Muscle of leg (tissue), 11 donors: ENCODE measurements around the gene HNRNPU. TPM values are rescaled to one million over a fixed set of nuclear protein-coding genes. Genes with fewer than 3 reads are reported as not detected.

Source experiments
- DNase-seq: peaks from one replicate; pipeline ENCODE4 v3.0.0; 2013
- H3K27ac ChIP-seq: one replicate; pipeline ENCODE4 v1.5.1; 2013; ENCODE audit warnings: mild to moderate bottlenecking, low read length, control low read depth
- H3K27me3 ChIP-seq: one replicate; pipeline ENCODE4 v1.6.1; 2013; ENCODE audit warnings: low read length; ENCODE audit not compliant: control insufficient read depth, insufficient read depth
- H3K36me3 ChIP-seq: one replicate; pipeline ENCODE4 v1.6.1; 2013; ENCODE audit warnings: low read length; ENCODE audit not compliant: control insufficient read depth, insufficient read depth
- H3K4me1 ChIP-seq: one replicate; pipeline ENCODE4 v1.6.1; 2013; ENCODE audit warnings: low read length; ENCODE audit not compliant: control insufficient read depth, insufficient read depth
- H3K4me3 ChIP-seq: one replicate; pipeline ENCODE4 v1.5.1; 2013; ENCODE audit warnings: low read length, control low read depth
- H3K9me3 ChIP-seq: replicated peaks from 2 replicates; pipeline ENCODE4 v1.6.1; 2013; ENCODE audit warnings: low read depth, low read length; ENCODE audit not compliant: control insufficient read depth
- WGBS: methylation state at CpG from one replicate; pipeline ENCODE4 v1.1.5; 2013; ENCODE audit warnings: missing lambda C conversion rate; ENCODE audit not compliant: insufficient coverage; 5-methylcytosine and 5-hydroxymethylcytosine counted together
- polyA plus RNA-seq, 8 donors: library from polyadenylated mRNA; unstranded; fragments of 120-200 nt; gene quantifications; one replicate each; pipeline versions ENCODE4 v1.2.1 to v1.2.3, GENCODE V29; 2013; ENCODE audit warnings: inconsistent platforms in 1 of 8, low replicate concordance in 1 of 8; ENCODE audit not compliant: insufficient read length in 8 of 8, insufficient read depth in 1 of 8
- total RNA-seq: library from RNA; stranded (reverse); fragments of 120-200 nt; gene quantifications from one replicate; pipeline ENCODE4 v1.2.4, GENCODE V29; 2013

Gene HNRNPU
- total and polyA plus RNA-seq, 9 donors = 209 to 435 (median 366) TPM

DNA sequence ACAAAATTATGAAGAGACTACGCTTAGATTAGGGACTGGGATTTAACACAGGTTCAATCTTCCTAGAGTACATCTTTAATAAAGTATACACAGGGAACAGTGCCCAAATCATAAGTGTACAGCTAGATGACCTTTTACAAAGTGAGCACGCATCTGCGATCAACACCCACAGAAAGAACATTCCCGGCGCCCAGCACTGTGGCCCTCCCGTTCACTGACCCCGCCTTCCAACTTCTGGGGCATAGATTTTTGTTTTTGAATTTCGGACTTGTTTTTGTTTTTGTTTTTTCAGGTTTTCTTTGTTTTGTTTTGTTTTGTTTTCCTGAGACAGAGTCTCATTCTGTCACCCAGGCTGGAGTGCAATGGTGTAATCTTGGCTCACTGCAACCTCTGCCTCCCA lies 59.5 kb downstream of the HNRNPU start:
- H3K4me3 ChIP-seq = no peak overlapping the region
- no peak overlapping the region for H3K27ac ChIP-seq
- no peaks in the 10 kb centered on the region for H3K9me3 ChIP-seq
- no peak for DNase-seq
- H3K4me1 ChIP-seq = no peaks in the 10 kb centered on the region
- 100% methylated on average over 3 of the region's 8 CpGs for WGBS
- H3K36me3 ChIP-seq = no peaks in the 10 kb centered on the region
- H3K27me3 ChIP-seq = no peaks in the 10 kb centered on the region

DNA sequence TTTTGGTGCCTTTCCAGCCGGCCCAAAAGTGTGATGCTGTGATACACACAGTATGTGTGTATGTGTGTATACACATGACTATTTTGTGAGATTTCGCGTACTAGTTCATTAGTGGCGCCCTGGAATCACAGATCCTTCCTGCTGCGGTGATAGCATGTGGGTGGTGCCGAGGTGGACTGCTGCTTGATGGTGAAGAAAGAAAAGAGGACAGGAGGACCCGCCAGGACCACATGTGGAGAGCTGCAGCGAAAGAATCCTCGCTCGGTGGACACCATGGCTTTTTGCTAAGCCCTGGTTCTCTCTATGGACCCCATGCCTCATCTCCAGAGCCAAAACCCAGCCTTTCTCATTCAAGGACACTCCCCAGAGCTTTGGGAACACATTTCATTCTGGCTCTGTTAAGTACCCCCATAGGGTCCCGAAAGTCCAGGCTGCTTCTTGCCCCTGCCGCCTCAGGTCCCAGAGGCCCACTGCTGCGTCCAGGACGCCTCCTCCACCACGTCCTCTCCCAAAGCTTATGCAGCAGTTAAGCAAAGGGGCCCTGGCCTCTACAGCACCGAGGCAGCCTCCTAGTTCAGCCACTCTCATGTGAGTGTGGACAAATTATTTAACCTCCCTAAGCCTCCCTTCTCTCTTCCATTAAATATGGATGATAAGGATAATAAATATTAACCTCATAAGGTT lies 61.6 kb downstream of the HNRNPU start:
- Histone ChIP-seq H3K27me3 (no peaks in the 10 kb centered on the region), H3K4me1 (no peaks in the 10 kb centered on the region), H3K27ac (no peak overlapping the region), H3K9me3 (no peaks in the 10 kb centered on the region), H3K4me3 (no peak overlapping the region), H3K36me3 (no peaks in the 10 kb centered on the region)
- 78% methylated on average over 9 of the region's 16 CpGs for WGBS
- DNase-seq = no peak

DNA sequence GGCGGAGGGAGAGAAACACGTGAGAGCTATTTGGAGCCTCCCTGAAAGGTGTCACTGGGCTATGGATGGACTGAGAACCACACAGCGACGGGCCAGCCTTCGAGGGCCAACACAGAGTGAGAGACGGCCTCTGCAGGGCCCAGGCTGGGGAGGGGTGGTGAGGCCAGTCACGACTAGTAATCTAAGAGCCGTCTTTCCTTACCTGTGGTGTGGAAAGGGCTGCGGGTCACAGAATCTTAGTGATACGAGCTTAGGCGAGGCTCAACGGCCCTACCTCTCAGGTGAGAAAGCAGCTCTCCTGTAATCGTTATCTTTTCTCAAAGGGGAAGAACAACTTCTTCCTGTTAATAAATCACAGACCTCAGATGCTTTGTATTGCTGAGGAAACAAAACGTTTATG lies 62.3 kb downstream of the HNRNPU start:
- DNase-seq = no peak
- Histone ChIP-seq H3K4me3 (no peak overlapping the region), H3K36me3 (no peaks in the 10 kb centered on the region), H3K4me1 (no peaks in the 10 kb centered on the region), H3K9me3 (no peaks in the 10 kb centered on the region), H3K27ac (no peak overlapping the region), H3K27me3 (no peaks in the 10 kb centered on the region)
- WGBS = 75% methylated on average over 9 of the region's 14 CpGs

DNA sequence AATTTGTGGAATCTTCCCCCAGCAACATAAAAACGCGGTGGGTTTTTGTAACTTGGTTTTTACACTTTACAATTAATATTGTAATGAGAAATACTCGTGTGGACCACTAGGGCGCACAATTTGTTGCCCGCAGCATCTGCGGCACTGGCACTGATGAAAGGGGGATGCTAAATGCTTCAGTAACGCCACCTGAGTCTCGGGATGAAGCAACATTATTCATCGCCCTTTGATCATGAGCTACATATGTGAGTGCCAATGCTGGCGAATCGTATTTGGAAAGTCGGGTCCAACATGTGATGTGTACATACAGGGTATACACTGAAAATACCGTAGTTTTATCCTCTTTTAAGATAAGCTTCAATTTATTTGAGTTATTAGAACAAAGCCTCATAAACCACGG lies 63.1 kb downstream of the HNRNPU start:
- no peaks in the 10 kb centered on the region for H3K36me3 ChIP-seq
- no peaks in the 10 kb centered on the region for H3K27me3 ChIP-seq
- DNase-seq = peak; percentile 16
- H3K4me1 ChIP-seq = no peaks in the 10 kb centered on the region
- no peaks in the 10 kb centered on the region for H3K9me3 ChIP-seq
- no peak overlapping the region for H3K4me3 ChIP-seq
- H3K27ac ChIP-seq = no peak overlapping the region
- WGBS = 54% methylated on average over 5 of the region's 14 CpGs

DNA sequence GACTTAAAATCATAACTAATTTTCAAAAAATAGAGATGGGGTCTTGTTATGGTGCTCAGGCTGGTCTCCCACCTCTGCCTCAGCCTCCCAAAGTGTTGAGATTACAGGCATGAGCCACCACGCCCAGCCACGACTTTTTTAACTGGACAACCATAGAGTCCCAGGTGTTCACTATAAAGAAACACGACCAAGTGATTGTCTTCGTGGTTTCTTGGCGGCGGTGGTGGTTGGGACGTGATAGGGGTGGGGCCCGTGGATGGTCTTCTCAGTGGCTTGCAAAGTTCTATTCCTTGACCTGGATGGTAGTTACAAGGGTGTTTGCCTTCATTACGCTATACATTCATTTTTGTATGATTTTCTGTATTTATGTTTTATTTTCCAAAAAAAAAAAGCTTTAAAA lies 63.5 kb downstream of the HNRNPU start:
- H3K9me3 ChIP-seq = no peaks in the 10 kb centered on the region
- no peak for DNase-seq
- H3K36me3 ChIP-seq = no peaks in the 10 kb centered on the region
- H3K27me3 ChIP-seq = no peaks in the 10 kb centered on the region
- H3K4me3 ChIP-seq = no peak overlapping the region
- 79% methylated on average over 3 of the region's 9 CpGs for WGBS
- H3K4me1 ChIP-seq = no peaks in the 10 kb centered on the region
- H3K27ac ChIP-seq = no peak overlapping the region

Other genes with a start within 250 kb of the HNRNPU start
- 58.4 TPM for gene DESI2, start 211.4 kb downstream of the HNRNPU start, total RNA-seq
- gene DESI2, start 211.4 kb downstream of the HNRNPU start, polyA plus RNA-seq = 10 to 100 TPM; 38.4 to 58.8 (median 48.6) TPM
- gene COX20, start 28.9 kb downstream of the HNRNPU start, total RNA-seq = 24.6 TPM
- gene COX20, start 28.9 kb downstream of the HNRNPU start, polyA plus RNA-seq = 10 to 100 TPM; 35.9 to 54.5 (median 46.9) TPM